GM23338 (cell line): Measurements from ENCODE around the gene RGS16. TPM values are rescaled to one million over a fixed set of nuclear protein-coding genes. Genes with fewer than 3 reads are reported as not detected.

Experiments used
- ATAC-seq: fragments of 200-7000 bp; cut with Tn5 transposase; 3 replicates; pipeline ENCODE4 v1.9.1; 2020
- DNase-seq: peaks from one replicate; pipeline ENCODE4 v3.0.0-alpha.2; 2015; ENCODE audit warnings: low spot score
- H2AFZ ChIP-seq: fragments of 200-600 bp; sonication (generic); 2 replicates; pipeline ENCODE4 v1.8.0; 2016; ENCODE audit warnings: antibody characterized with exemption, mild to moderate bottlenecking, moderate library complexity
- H3F3A ChIP-seq: fragments of 200-600 bp; sonication (generic); replicated peaks from 2 replicates; pipeline ENCODE4 v1.8.0; 2017; ENCODE audit warnings: antibody characterized with exemption, mixed run types, low read depth
- H3K27ac ChIP-seq: fragments of 200-600 bp; sonication (generic); 2 replicates; pipeline ENCODE4 v1.6.1; 2016; ENCODE audit warnings: low read depth
- H3K27me3 ChIP-seq: fragments of 200-600 bp; sonication (generic); 2 replicates; pipeline ENCODE4 v1.8.0; 2016; ENCODE audit warnings: mild to moderate bottlenecking, mixed run types, moderate library complexity; ENCODE audit not compliant: insufficient read depth
- H3K36me3 ChIP-seq: fragments of 200-600 bp; sonication (generic); 2 replicates; pipeline ENCODE4 v1.8.0; 2016; ENCODE audit warnings: mild to moderate bottlenecking; ENCODE audit not compliant: insufficient read depth
- H3K4me1 ChIP-seq: fragments of 200-600 bp; sonication (generic); 2 replicates; pipeline ENCODE4 v1.8.0; 2016; ENCODE audit warnings: mild to moderate bottlenecking, moderate library complexity; ENCODE audit not compliant: insufficient read depth
- H3K4me2 ChIP-seq: fragments of 200-600 bp; sonication (generic); 2 replicates; pipeline ENCODE4 v1.7.1; 2017; ENCODE audit warnings: mixed run types
- H3K4me3 ChIP-seq: fragments of 200-600 bp; sonication (generic); 2 replicates; pipeline ENCODE4 v1.6.1; 2016; ENCODE audit warnings: mixed run types
- H3K79me2 ChIP-seq: fragments of 200-600 bp; sonication (generic); replicated peaks from 2 replicates; pipeline ENCODE4 v1.8.0; 2017; ENCODE audit warnings: mild to moderate bottlenecking; ENCODE audit not compliant: insufficient read depth
- H3K9me2 ChIP-seq: fragments of 200-600 bp; sonication (generic); 2 replicates; pipeline ENCODE4 v1.8.0; 2017; ENCODE audit not compliant: insufficient read depth
- H4K20me1 ChIP-seq: fragments of 200-600 bp; sonication (generic); replicated peaks from 2 replicates; pipeline ENCODE4 v1.8.0; 2017; ENCODE audit warnings: mild to moderate bottlenecking; ENCODE audit not compliant: insufficient read depth
- H3K27ac Mint-ChIP-seq: 2 replicates; pipeline ENCODE4 v1.8.0; 2020; ENCODE audit warnings: inconsistent platforms, mild to moderate bottlenecking, moderate library complexity, mixed read lengths
- H3K27me3 Mint-ChIP-seq: 3 replicates; pipeline ENCODE4 v1.8.0; 2022; ENCODE audit warnings: low read depth, mild to moderate bottlenecking, moderate library complexity, mixed read lengths, inconsistent platforms; ENCODE audit not compliant: insufficient read depth, poor library complexity
- H3K36me3 Mint-ChIP-seq: 3 replicates; pipeline ENCODE4 v1.8.0; 2021; ENCODE audit warnings: low read depth, mild to moderate bottlenecking, inconsistent platforms, moderate library complexity, mixed read lengths
- H3K4me1 Mint-ChIP-seq: 3 replicates; pipeline ENCODE4 v1.8.0; 2020; ENCODE audit warnings: mild to moderate bottlenecking, inconsistent platforms, mixed read lengths
- H3K4me3 Mint-ChIP-seq: 3 replicates; pipeline ENCODE4 v1.8.0; 2021; ENCODE audit warnings: moderate library complexity, mild to moderate bottlenecking, inconsistent platforms, mixed read lengths
- H3K9me3 Mint-ChIP-seq: 3 replicates; pipeline ENCODE4 v1.8.0; 2020; ENCODE audit warnings: moderate library complexity, mild to moderate bottlenecking, inconsistent platforms, mixed read lengths
- CREB1 ChIP-seq: fragments of 250-450 bp; sonication (Bioruptor Pico); IDR thresholded peaks from 2 replicates; pipeline ENCODE4 v1.5.0; 2020; ENCODE audit warnings: low read depth, mild to moderate bottlenecking, moderate library complexity
- CTCF ChIP-seq, 2 experiments: fragments of 200-600 bp in 1 of 2; sonication (generic) in 1 of 2; conservative IDR thresholded peaks; 2 replicates each; pipeline versions ENCODE4 v1.5.1 to v1.6.1; 2016 to 2017; ENCODE audit warnings: antibody characterized with exemption in 2 of 2, low read depth in 2 of 2, mild to moderate bottlenecking in 2 of 2, moderate library complexity in 1 of 2
- ETS1 ChIP-seq: IDR thresholded peaks from 2 replicates; pipeline ENCODE4 v1.6.1; 2016; ENCODE audit warnings: antibody characterized with exemption
- EZH2 ChIP-seq: fragments of 200-600 bp; sonication (generic); IDR thresholded peaks from one replicate; pipeline ENCODE4 v1.8.0; 2017; ENCODE audit warnings: antibody characterized with exemption, mild to moderate bottlenecking, low read depth; ENCODE audit not compliant: unreplicated experiment
- EZH2phosphoT487 ChIP-seq: fragments of 200-600 bp; sonication (generic); IDR thresholded peaks from one replicate; pipeline ENCODE4 v1.8.1; 2018; ENCODE audit warnings: antibody characterized with exemption; ENCODE audit not compliant: unreplicated experiment
- JUNB ChIP-seq: IDR thresholded peaks from one replicate; pipeline ENCODE4 v1.6.1; 2016; ENCODE audit warnings: antibody characterized with exemption; ENCODE audit not compliant: unreplicated experiment
- NANOG ChIP-seq: IDR thresholded peaks from 2 replicates; pipeline ENCODE4 v1.6.1; 2016; ENCODE audit warnings: antibody characterized with exemption, borderline replicate concordance
- POLR2AphosphoS5 ChIP-seq: IDR thresholded peaks from 2 replicates; pipeline ENCODE4 v1.6.1; 2016; ENCODE audit warnings: antibody characterized with exemption, low read depth
- STAT1 ChIP-seq: IDR thresholded peaks from one replicate; pipeline ENCODE4 v1.6.1; 2016; ENCODE audit warnings: antibody characterized with exemption; ENCODE audit not compliant: unreplicated experiment
- ZNF114 ChIP-seq: fragments of 250-450 bp; sonication (Bioruptor Pico); IDR thresholded peaks from 2 replicates; pipeline ENCODE4 v1.5.0; 2020; ENCODE audit warnings: mild to moderate bottlenecking, moderate library complexity
- ZNF331 ChIP-seq: fragments of 250-450 bp; sonication (Bioruptor Pico); IDR thresholded peaks from 2 replicates; pipeline ENCODE4 v1.5.0; 2020; ENCODE audit warnings: low read depth, mild to moderate bottlenecking, moderate library complexity
- ZNF462 ChIP-seq: fragments of 250-450 bp; sonication (Bioruptor Pico); IDR thresholded peaks from 2 replicates; pipeline ENCODE4 v1.5.0; 2020; ENCODE audit warnings: mild to moderate bottlenecking, moderate library complexity
- polyA plus RNA-seq: library from polyadenylated mRNA; unstranded; fragments of >200 nt; fragmentation: Nextera tagmentation; extraction: Ambion mirVana; gene quantifications from 2 replicates; pipeline ENCODE4 v1.2.1, GENCODE V29; 2016
- total RNA-seq: library from RNA; depleted of rRNA; stranded (reverse); fragments of >200 nt; shearing (Covaris generic); gene quantifications from 2 replicates; pipeline ENCODE4 v1.2.3, GENCODE V29; 2014
- TF ChIP-seq, protein P1 (sequence below): IDR thresholded peaks from one replicate; pipeline ENCODE4 v1.6.1; 2018; ENCODE audit warnings: antibody characterized with exemption; ENCODE audit not compliant: unreplicated experiment

Gene RGS16
- total and polyA plus RNA-seq, 2 experiments from 2014 or later, result 15.4 to 31.6 TPM

DNA sequence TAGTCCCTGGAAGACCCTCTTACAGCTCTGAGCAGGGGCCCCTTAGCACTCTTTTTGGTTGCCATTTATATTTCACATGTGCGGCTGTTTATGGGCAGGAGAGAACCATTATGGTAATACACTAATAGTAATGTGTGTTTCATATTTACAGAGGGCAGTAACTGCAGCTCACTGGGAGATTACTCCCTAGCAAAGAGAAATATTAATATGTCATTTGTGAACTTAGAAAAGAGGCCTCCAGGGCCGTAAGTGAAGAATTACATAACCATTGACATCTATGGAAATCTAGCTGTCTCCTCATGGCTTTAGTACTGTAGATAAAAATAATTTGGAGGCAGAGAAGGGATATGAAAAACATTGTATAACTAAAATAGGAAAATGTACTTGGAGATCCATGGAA lies 23.4 kb upstream of the RGS16 start:
- no peak overlapping the region for H2AFZ ChIP-seq
- no peak overlapping the region for H3K27ac Mint-ChIP-seq
- H3K27me3 ChIP-seq, result no peaks in the 10 kb centered on the region
- no peak overlapping the region for H3K4me3 ChIP-seq
- H3K27ac ChIP-seq, result no peak overlapping the region
- H3F3A ChIP-seq, result no peaks in the 10 kb centered on the region
- peaks cover 2% of the 10 kb centered on the region for H3K27me3 Mint-ChIP-seq
- H3K4me1 ChIP-seq, result peaks cover 39% of the 10 kb centered on the region
- no peak overlapping the region for H3K4me3 Mint-ChIP-seq
- H3K4me2 ChIP-seq, result no peak overlapping the region
- H3K9me3 Mint-ChIP-seq, result no peaks in the 10 kb centered on the region
- H4K20me1 ChIP-seq, result no peaks in the 10 kb centered on the region
- peaks cover 49% of the 10 kb centered on the region for H3K4me1 Mint-ChIP-seq
- H3K79me2 ChIP-seq, result no peaks in the 10 kb centered on the region
- ATAC-seq (no peak), DNase-seq (no peak)
- no peak for TF ChIP-seq ZNF462
- TF ChIP-seq NANOG, result no peak
- TF ChIP-seq ZNF331 (CRISPR knock-in tag), result no peak
- TF ChIP-seq, protein P1, sequence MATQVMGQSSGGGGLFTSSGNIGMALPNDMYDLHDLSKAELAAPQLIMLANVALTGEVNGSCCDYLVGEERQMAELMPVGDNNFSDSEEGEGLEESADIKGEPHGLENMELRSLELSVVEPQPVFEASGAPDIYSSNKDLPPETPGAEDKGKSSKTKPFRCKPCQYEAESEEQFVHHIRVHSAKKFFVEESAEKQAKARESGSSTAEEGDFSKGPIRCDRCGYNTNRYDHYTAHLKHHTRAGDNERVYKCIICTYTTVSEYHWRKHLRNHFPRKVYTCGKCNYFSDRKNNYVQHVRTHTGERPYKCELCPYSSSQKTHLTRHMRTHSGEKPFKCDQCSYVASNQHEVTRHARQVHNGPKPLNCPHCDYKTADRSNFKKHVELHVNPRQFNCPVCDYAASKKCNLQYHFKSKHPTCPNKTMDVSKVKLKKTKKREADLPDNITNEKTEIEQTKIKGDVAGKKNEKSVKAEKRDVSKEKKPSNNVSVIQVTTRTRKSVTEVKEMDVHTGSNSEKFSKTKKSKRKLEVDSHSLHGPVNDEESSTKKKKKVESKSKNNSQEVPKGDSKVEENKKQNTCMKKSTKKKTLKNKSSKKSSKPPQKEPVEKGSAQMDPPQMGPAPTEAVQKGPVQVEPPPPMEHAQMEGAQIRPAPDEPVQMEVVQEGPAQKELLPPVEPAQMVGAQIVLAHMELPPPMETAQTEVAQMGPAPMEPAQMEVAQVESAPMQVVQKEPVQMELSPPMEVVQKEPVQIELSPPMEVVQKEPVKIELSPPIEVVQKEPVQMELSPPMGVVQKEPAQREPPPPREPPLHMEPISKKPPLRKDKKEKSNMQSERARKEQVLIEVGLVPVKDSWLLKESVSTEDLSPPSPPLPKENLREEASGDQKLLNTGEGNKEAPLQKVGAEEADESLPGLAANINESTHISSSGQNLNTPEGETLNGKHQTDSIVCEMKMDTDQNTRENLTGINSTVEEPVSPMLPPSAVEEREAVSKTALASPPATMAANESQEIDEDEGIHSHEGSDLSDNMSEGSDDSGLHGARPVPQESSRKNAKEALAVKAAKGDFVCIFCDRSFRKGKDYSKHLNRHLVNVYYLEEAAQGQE, result no peak
- TF ChIP-seq STAT1, result no peak
- TF ChIP-seq CTCF (conservative IDR thresholded peaks at IDR 0.05; ENCODE audit: low read depth in 2 of 2), result no peak
- no peak for TF ChIP-seq ZNF114 (CRISPR knock-in tag)
- no peak for TF ChIP-seq CREB1
- no peak for TF ChIP-seq EZH2phosphoT487
- TF ChIP-seq POLR2AphosphoS5, result no peak
- no peak for TF ChIP-seq JUNB
- TF ChIP-seq ETS1, result no peak
- no peak for TF ChIP-seq EZH2
- no peaks in the 10 kb centered on the region for H3K9me2 ChIP-seq
- H3K36me3 ChIP-seq, result no peaks in the 10 kb centered on the region
- no peaks in the 10 kb centered on the region for H3K36me3 Mint-ChIP-seq
